Activated CD4-positive, alpha-beta T cell treated with anti-CD3 and anti-CD28 coated beads for 36 hours (primary cell): Measurements from ENCODE around the gene GBP2. TPM values are rescaled to one million over a fixed set of nuclear protein-coding genes. Genes with fewer than 3 reads are reported as not detected.

ENCODE experiments used
- ATAC-seq: fragments of 200-7000 bp; cut with Tn5 transposase; one replicate; pipeline ENCODE4 v1.10.0; 2021; ENCODE audit warnings: mild to moderate bottlenecking, moderate library complexity
- CTCF ChIA-PET: fragments of 350-600 bp; sonication (Branson Sonifier 250); formaldehyde crosslinking; loops from one replicate; lab custom pipeline; 2021; ENCODE audit warnings: antibody characterized with exemption; lab: Charles Lee
- POLR2A ChIA-PET: fragments of 350-600 bp; sonication (Branson Sonifier 250); formaldehyde crosslinking; loops from one replicate; lab custom pipeline; 2021; ENCODE audit warnings: antibody characterized with exemption, inconsistent platforms; lab: Charles Lee
- DNase-seq: peaks from one replicate; pipeline ENCODE4 v3.0.0-alpha.2; 2020
- H3K27ac Mint-ChIP-seq: one replicate; pipeline ENCODE4 v1.8.0; 2021; ENCODE audit warnings: mixed read lengths
- H3K27me3 Mint-ChIP-seq: one replicate; pipeline ENCODE4 v1.8.0; 2021; ENCODE audit warnings: mixed read lengths
- H3K36me3 Mint-ChIP-seq: one replicate; pipeline ENCODE4 v1.8.0; 2021; ENCODE audit warnings: low read depth, mixed read lengths
- H3K4me1 Mint-ChIP-seq: one replicate; pipeline ENCODE4 v1.8.0; 2021; ENCODE audit warnings: mixed read lengths
- H3K4me3 Mint-ChIP-seq: one replicate; pipeline ENCODE4 v1.8.0; 2021; ENCODE audit warnings: mild to moderate bottlenecking, moderate library complexity, mixed read lengths
- H3K9me3 Mint-ChIP-seq: one replicate; pipeline ENCODE4 v1.8.0; 2021; ENCODE audit warnings: low read depth, mixed read lengths
- intact Hi-C, 2 experiments: fragments of 100-400 bp; cut with DNase I in 1 of 2; cut with micrococcal nuclease in 1 of 2; formaldehyde crosslinking; loops; one replicate each; pipeline versions ENCODE4 v1.14.2 to v1.15.1; 2022 to 2024; cut with DNase I, micrococcal nuclease
- total RNA-seq, 2 experiments: library from RNA; stranded (reverse); gene quantifications; one replicate each; pipeline ENCODE4 v1.2.3, GENCODE V29; 2021

The GBP2 gene
- total RNA-seq = 100 to 1,000 TPM; 253 to 294 TPM

GRCh38 chr1:89125913-89126580, at the start of gene GBP2:
Gene GBP2, minus strand, starts transcription at chr1:89126114. Its CDS starts 4,148 bp downstream, at chr1:89121966.
- ATAC-seq (peak; percentile 77), DNase-seq (peak; percentile 50)
- CTCF ChIA-PET = interaction anchor here (0.7 to 2.3 kb wide), 9 partner anchors 18 to 323 kb away, joined by 3 to 8 read pairs (median 3); no protein-coding TSS in a partner anchor
- peaks cover 3% of the 10 kb centered on the region for H3K9me3 Mint-ChIP-seq
- peaks cover 52% of the 10 kb centered on the region for H3K4me1 Mint-ChIP-seq
- peak within 1 kb of the TSS; percentile 87 for H3K4me3 Mint-ChIP-seq
- H3K36me3 Mint-ChIP-seq = peaks cover 52% of the 10 kb centered on the region
- intact Hi-C loops = loop anchor here (1.0 to 2.0 kb wide), 13 partner anchors 21 to 869 kb away; partner anchors contain the start of genes GBP1 (in 2 of the 2), GTF2B (in 1 of the 2) and ZNF326 (in 1 of the 2)
- H3K27me3 Mint-ChIP-seq = no peaks in the 10 kb centered on the region
- POLR2A ChIA-PET = interaction anchor here (0.7 to 3.9 kb wide), 12 partner anchors 9 to 483 kb away, joined by 3 to 28 read pairs (median 6); partner anchors contain the start of genes GBP4 and GBP5
- peak within 1 kb of the TSS; percentile 99 for H3K27ac Mint-ChIP-seq

GRCh38 chr1:89174491-89174890, 48.6 kb upstream of the GBP2 start:
- ATAC-seq = no peak
- no peak for DNase-seq
- ChIA-PET POLR2A (no interaction called here), CTCF (interaction anchor here (0.7 to 1.2 kb wide), 3 partner anchors 13 to 444 kb away, joined by 4 read pairs; no protein-coding TSS in a partner anchor)
- no peaks in the 10 kb centered on the region for H3K27me3 Mint-ChIP-seq
- no peak overlapping the region for H3K4me3 Mint-ChIP-seq
- H3K36me3 Mint-ChIP-seq = no peaks in the 10 kb centered on the region
- intact Hi-C loops = no loop called here
- H3K9me3 Mint-ChIP-seq = no peaks in the 10 kb centered on the region
- no peak overlapping the region for H3K27ac Mint-ChIP-seq
- H3K4me1 Mint-ChIP-seq = peaks cover 12% of the 10 kb centered on the region

GRCh38 chr1:89172468-89173143, 46.7 kb upstream of the GBP2 start:
- Mint-ChIP-seq H3K36me3 (no peaks in the 10 kb centered on the region), H3K4me1 (peaks cover 12% of the 10 kb centered on the region), H3K4me3 (no peak overlapping the region), H3K27me3 (no peaks in the 10 kb centered on the region), H3K27ac (no peak overlapping the region), H3K9me3 (no peaks in the 10 kb centered on the region)
- CTCF ChIA-PET = interaction anchor here (1.2 to 1.3 kb wide), 2 partner anchors 9 to 15 kb away, joined by 5 read pairs; no protein-coding TSS in a partner anchor
- ATAC-seq (no peak), DNase-seq (no peak)
- intact Hi-C loops = no loop called here
- POLR2A ChIA-PET = no interaction called here

- Mint-ChIP-seq H3K4me1 (peaks cover 7% of the 10 kb centered on the region), H3K9me3 (no peaks in the 10 kb centered on the region), H3K36me3 (no peaks in the 10 kb centered on the region), H3K27ac (peak overlapping the region; percentile 71), H3K27me3 (no peaks in the 10 kb centered on the region), H3K4me3 (no peak overlapping the region)
- intact Hi-C loops = no loop called here
- CTCF ChIA-PET = interaction anchor here (1.0 kb wide), 1 partner anchor 212 kb away, joined by 3 read pairs; no protein-coding TSS in a partner anchor
- POLR2A ChIA-PET = interaction anchor here (0.7 kb wide), 1 partner anchor 38 kb away, joined by 3 read pairs; no protein-coding TSS in a partner anchor
- ATAC-seq (peak; percentile 91), DNase-seq (no peak)
These were observed 45.1 kb upstream of the GBP2 start for GRCh38 chr1:89171067-89171438.

- H3K27me3 Mint-ChIP-seq = no peaks in the 10 kb centered on the region
- POLR2A ChIA-PET = no interaction called here
- no peaks in the 10 kb centered on the region for H3K36me3 Mint-ChIP-seq
- intact Hi-C loops = no loop called here
- no peaks in the 10 kb centered on the region for H3K9me3 Mint-ChIP-seq
- peak; percentile 70 for ATAC-seq
- peak overlapping the region; percentile 71 for H3K27ac Mint-ChIP-seq
- CTCF ChIA-PET = no interaction called here
- peaks cover 7% of the 10 kb centered on the region for H3K4me1 Mint-ChIP-seq
- no peak for DNase-seq
- H3K4me3 Mint-ChIP-seq = no peak overlapping the region
These were observed 44.5 kb upstream of the GBP2 start for GRCh38 chr1:89170170-89171066.

DNA sequence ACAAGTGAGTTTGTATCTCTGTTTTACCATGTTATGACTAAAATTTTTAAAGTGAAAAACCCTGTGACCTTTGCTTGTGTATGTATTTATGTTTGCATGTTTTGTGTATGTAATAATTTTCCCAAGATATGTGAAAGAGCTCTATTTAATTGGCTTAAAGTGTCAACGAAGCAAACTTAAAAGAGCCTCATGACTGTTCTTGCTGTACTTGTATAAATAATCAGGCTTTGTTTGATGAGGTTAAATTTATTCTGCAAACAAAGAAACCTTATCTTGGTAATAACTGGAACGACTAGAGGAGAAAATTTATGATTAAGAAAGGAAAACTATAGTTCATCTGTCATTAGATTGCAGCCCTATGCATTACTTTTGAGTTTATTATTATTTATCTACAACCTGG, 43.3 kb upstream of the GBP2 start:
- Mint-ChIP-seq H3K27me3 (no peaks in the 10 kb centered on the region), H3K4me1 (peaks cover 7% of the 10 kb centered on the region), H3K9me3 (no peaks in the 10 kb centered on the region), H3K27ac (no peak overlapping the region), H3K36me3 (no peaks in the 10 kb centered on the region), H3K4me3 (no peak overlapping the region)
- DNase-seq (no peak), ATAC-seq (no peak)
- ChIA-PET POLR2A (no interaction called here), CTCF (interaction anchor here (0.6 to 0.7 kb wide), 2 partner anchors 9 to 276 kb away, joined by 3 read pairs; no protein-coding TSS in a partner anchor)
- intact Hi-C loops = no loop called here

- ChIA-PET POLR2A (no interaction called here), CTCF (interaction anchor here (1.2 kb wide), 1 partner anchor 82 kb away, joined by 4 read pairs; no protein-coding TSS in a partner anchor)
- no peak overlapping the region for H3K27ac Mint-ChIP-seq
- no peak for ATAC-seq
- DNase-seq = no peak
- H3K27me3 Mint-ChIP-seq = no peaks in the 10 kb centered on the region
- H3K9me3 Mint-ChIP-seq = no peaks in the 10 kb centered on the region
- H3K4me1 Mint-ChIP-seq = peaks cover 7% of the 10 kb centered on the region
- H3K4me3 Mint-ChIP-seq = no peak overlapping the region
- intact Hi-C loops = no loop called here
- no peaks in the 10 kb centered on the region for H3K36me3 Mint-ChIP-seq
These were observed 41.8 kb upstream of the GBP2 start for GRCh38 chr1:89167590-89168230.

DNA sequence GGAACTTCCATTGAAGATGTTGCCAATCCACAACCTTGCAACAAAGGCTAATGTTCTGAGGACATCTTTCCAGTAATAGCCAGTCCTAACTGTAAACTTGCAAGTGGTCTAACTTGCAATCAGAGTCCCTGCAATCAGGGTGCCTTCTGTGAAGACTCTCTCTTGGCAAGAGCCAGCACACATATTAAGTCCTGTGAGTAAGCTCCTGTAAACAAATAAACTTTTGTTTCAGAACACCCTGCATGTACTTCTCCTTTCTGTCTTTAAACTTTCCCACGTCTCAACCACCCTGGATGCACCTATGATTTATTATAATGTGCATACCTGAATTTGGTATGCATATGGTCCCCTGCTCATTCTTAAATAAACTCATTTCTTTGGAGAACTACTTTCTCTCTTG, 40.8 kb upstream of the GBP2 start:
- no peaks in the 10 kb centered on the region for H3K36me3 Mint-ChIP-seq
- no peak overlapping the region for H3K4me3 Mint-ChIP-seq
- DNase-seq (no peak), ATAC-seq (no peak)
- no peak overlapping the region for H3K27ac Mint-ChIP-seq
- POLR2A ChIA-PET = no interaction called here
- intact Hi-C loops = no loop called here
- H3K27me3 Mint-ChIP-seq = no peaks in the 10 kb centered on the region
- CTCF ChIA-PET = interaction anchor here (0.8 to 1.2 kb wide), 3 partner anchors 35 to 82 kb away, joined by 3 to 4 read pairs (median 3); no protein-coding TSS in a partner anchor
- peaks cover 7% of the 10 kb centered on the region for H3K4me1 Mint-ChIP-seq
- no peaks in the 10 kb centered on the region for H3K9me3 Mint-ChIP-seq

DNA sequence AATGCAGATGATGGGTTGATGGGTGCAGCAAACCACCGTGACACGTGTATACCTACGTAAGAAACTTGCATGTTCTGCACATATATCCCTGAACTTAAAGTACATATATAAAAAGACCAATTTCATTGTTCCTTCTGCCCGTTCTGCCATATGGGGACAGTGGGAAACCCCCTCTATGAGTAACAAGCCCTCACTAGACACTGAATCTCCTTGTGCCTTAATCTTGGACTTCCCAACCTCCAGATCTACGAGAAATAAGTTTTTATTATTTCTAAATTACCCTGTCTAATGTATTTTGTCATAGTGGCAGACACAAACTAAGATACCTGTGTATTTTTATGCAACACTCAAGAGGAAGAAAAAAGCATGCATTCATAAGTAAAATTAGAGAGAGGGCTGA, 39.9 kb upstream of the GBP2 start:
- ChIA-PET POLR2A (no interaction called here), CTCF (no interaction called here)
- Mint-ChIP-seq H3K9me3 (peaks cover 2% of the 10 kb centered on the region), H3K27ac (peak overlapping the region; percentile 43), H3K27me3 (no peaks in the 10 kb centered on the region), H3K4me1 (peaks cover 4% of the 10 kb centered on the region), H3K4me3 (no peak overlapping the region), H3K36me3 (no peaks in the 10 kb centered on the region)
- intact Hi-C loops = no loop called here
- DNase-seq (no peak), ATAC-seq (no peak)

- Mint-ChIP-seq H3K27ac (no peak overlapping the region), H3K4me3 (no peak overlapping the region), H3K27me3 (peaks cover 12% of the 10 kb centered on the region), H3K9me3 (peaks cover 5% of the 10 kb centered on the region), H3K36me3 (peaks cover 3% of the 10 kb centered on the region), H3K4me1 (peaks cover 10% of the 10 kb centered on the region)
- ATAC-seq = no peak
- ChIA-PET POLR2A (no interaction called here), CTCF (no interaction called here)
- DNase-seq = no peak
- intact Hi-C loops = no loop called here
These were observed 25.1 kb upstream of the GBP2 start for GRCh38 chr1:89151047-89151446.
